GM23338 (cell line): ENCODE results near the gene TEDC2. TPM values are rescaled to one million over a fixed set of nuclear protein-coding genes. Genes with fewer than 3 reads are reported as not detected.

Experiments
- ATAC-seq: fragments of 200-7000 bp; cut with Tn5 transposase; 3 replicates; pipeline ENCODE4 v1.9.1; 2020
- DNase-seq: peaks from one replicate; pipeline ENCODE4 v3.0.0-alpha.2; 2015; ENCODE audit warnings: low spot score
- H2AFZ ChIP-seq: fragments of 200-600 bp; sonication (generic); 2 replicates; pipeline ENCODE4 v1.8.0; 2016; ENCODE audit warnings: antibody characterized with exemption, mild to moderate bottlenecking, moderate library complexity
- H3F3A ChIP-seq: fragments of 200-600 bp; sonication (generic); replicated peaks from 2 replicates; pipeline ENCODE4 v1.8.0; 2017; ENCODE audit warnings: antibody characterized with exemption, mixed run types, low read depth
- H3K27ac ChIP-seq: fragments of 200-600 bp; sonication (generic); 2 replicates; pipeline ENCODE4 v1.6.1; 2016; ENCODE audit warnings: low read depth
- H3K27me3 ChIP-seq: fragments of 200-600 bp; sonication (generic); 2 replicates; pipeline ENCODE4 v1.8.0; 2016; ENCODE audit warnings: mild to moderate bottlenecking, mixed run types, moderate library complexity; ENCODE audit not compliant: insufficient read depth
- H3K36me3 ChIP-seq: fragments of 200-600 bp; sonication (generic); 2 replicates; pipeline ENCODE4 v1.8.0; 2016; ENCODE audit warnings: mild to moderate bottlenecking; ENCODE audit not compliant: insufficient read depth
- H3K4me1 ChIP-seq: fragments of 200-600 bp; sonication (generic); 2 replicates; pipeline ENCODE4 v1.8.0; 2016; ENCODE audit warnings: mild to moderate bottlenecking, moderate library complexity; ENCODE audit not compliant: insufficient read depth
- H3K4me2 ChIP-seq: fragments of 200-600 bp; sonication (generic); 2 replicates; pipeline ENCODE4 v1.7.1; 2017; ENCODE audit warnings: mixed run types
- H3K4me3 ChIP-seq: fragments of 200-600 bp; sonication (generic); 2 replicates; pipeline ENCODE4 v1.6.1; 2016; ENCODE audit warnings: mixed run types
- H3K79me2 ChIP-seq: fragments of 200-600 bp; sonication (generic); replicated peaks from 2 replicates; pipeline ENCODE4 v1.8.0; 2017; ENCODE audit warnings: mild to moderate bottlenecking; ENCODE audit not compliant: insufficient read depth
- H3K9me2 ChIP-seq: fragments of 200-600 bp; sonication (generic); 2 replicates; pipeline ENCODE4 v1.8.0; 2017; ENCODE audit not compliant: insufficient read depth
- H4K20me1 ChIP-seq: fragments of 200-600 bp; sonication (generic); replicated peaks from 2 replicates; pipeline ENCODE4 v1.8.0; 2017; ENCODE audit warnings: mild to moderate bottlenecking; ENCODE audit not compliant: insufficient read depth
- H3K27ac Mint-ChIP-seq: 2 replicates; pipeline ENCODE4 v1.8.0; 2020; ENCODE audit warnings: inconsistent platforms, mild to moderate bottlenecking, moderate library complexity, mixed read lengths
- H3K27me3 Mint-ChIP-seq: 3 replicates; pipeline ENCODE4 v1.8.0; 2022; ENCODE audit warnings: low read depth, mild to moderate bottlenecking, moderate library complexity, mixed read lengths, inconsistent platforms; ENCODE audit not compliant: insufficient read depth, poor library complexity
- H3K36me3 Mint-ChIP-seq: 3 replicates; pipeline ENCODE4 v1.8.0; 2021; ENCODE audit warnings: low read depth, mild to moderate bottlenecking, inconsistent platforms, moderate library complexity, mixed read lengths
- H3K4me1 Mint-ChIP-seq: 3 replicates; pipeline ENCODE4 v1.8.0; 2020; ENCODE audit warnings: mild to moderate bottlenecking, inconsistent platforms, mixed read lengths
- H3K4me3 Mint-ChIP-seq: 3 replicates; pipeline ENCODE4 v1.8.0; 2021; ENCODE audit warnings: moderate library complexity, mild to moderate bottlenecking, inconsistent platforms, mixed read lengths
- H3K9me3 Mint-ChIP-seq: 3 replicates; pipeline ENCODE4 v1.8.0; 2020; ENCODE audit warnings: moderate library complexity, mild to moderate bottlenecking, inconsistent platforms, mixed read lengths
- CREB1 ChIP-seq: fragments of 250-450 bp; sonication (Bioruptor Pico); IDR thresholded peaks from 2 replicates; pipeline ENCODE4 v1.5.0; 2020; ENCODE audit warnings: low read depth, mild to moderate bottlenecking, moderate library complexity
- CTCF ChIP-seq, 2 experiments: fragments of 200-600 bp in 1 of 2; sonication (generic) in 1 of 2; conservative IDR thresholded peaks; 2 replicates each; pipeline versions ENCODE4 v1.5.1 to v1.6.1; 2016 to 2017; ENCODE audit warnings: antibody characterized with exemption in 2 of 2, low read depth in 2 of 2, mild to moderate bottlenecking in 2 of 2, moderate library complexity in 1 of 2
- ETS1 ChIP-seq: IDR thresholded peaks from 2 replicates; pipeline ENCODE4 v1.6.1; 2016; ENCODE audit warnings: antibody characterized with exemption
- EZH2 ChIP-seq: fragments of 200-600 bp; sonication (generic); IDR thresholded peaks from one replicate; pipeline ENCODE4 v1.8.0; 2017; ENCODE audit warnings: antibody characterized with exemption, mild to moderate bottlenecking, low read depth; ENCODE audit not compliant: unreplicated experiment
- EZH2phosphoT487 ChIP-seq: fragments of 200-600 bp; sonication (generic); IDR thresholded peaks from one replicate; pipeline ENCODE4 v1.8.1; 2018; ENCODE audit warnings: antibody characterized with exemption; ENCODE audit not compliant: unreplicated experiment
- JUNB ChIP-seq: IDR thresholded peaks from one replicate; pipeline ENCODE4 v1.6.1; 2016; ENCODE audit warnings: antibody characterized with exemption; ENCODE audit not compliant: unreplicated experiment
- NANOG ChIP-seq: IDR thresholded peaks from 2 replicates; pipeline ENCODE4 v1.6.1; 2016; ENCODE audit warnings: antibody characterized with exemption, borderline replicate concordance
- STAT1 ChIP-seq: IDR thresholded peaks from one replicate; pipeline ENCODE4 v1.6.1; 2016; ENCODE audit warnings: antibody characterized with exemption; ENCODE audit not compliant: unreplicated experiment
- ZNF114 ChIP-seq: fragments of 250-450 bp; sonication (Bioruptor Pico); IDR thresholded peaks from 2 replicates; pipeline ENCODE4 v1.5.0; 2020; ENCODE audit warnings: mild to moderate bottlenecking, moderate library complexity
- ZNF331 ChIP-seq: fragments of 250-450 bp; sonication (Bioruptor Pico); IDR thresholded peaks from 2 replicates; pipeline ENCODE4 v1.5.0; 2020; ENCODE audit warnings: low read depth, mild to moderate bottlenecking, moderate library complexity
- ZNF462 ChIP-seq: fragments of 250-450 bp; sonication (Bioruptor Pico); IDR thresholded peaks from 2 replicates; pipeline ENCODE4 v1.5.0; 2020; ENCODE audit warnings: mild to moderate bottlenecking, moderate library complexity
- polyA plus RNA-seq: library from polyadenylated mRNA; unstranded; fragments of >200 nt; fragmentation: Nextera tagmentation; extraction: Ambion mirVana; gene quantifications from 2 replicates; pipeline ENCODE4 v1.2.1, GENCODE V29; 2016
- total RNA-seq: library from RNA; depleted of rRNA; stranded (reverse); fragments of >200 nt; shearing (Covaris generic); gene quantifications from 2 replicates; pipeline ENCODE4 v1.2.3, GENCODE V29; 2014

TEDC2 gene
- total and polyA plus RNA-seq, 2 experiments from 2014 or later = 50.6 to 98.9 TPM

- Histone ChIP-seq H3K4me3 (no peak overlapping the region), H4K20me1 (no peaks in the 10 kb centered on the region; the same call in 1 of the 2 replicates), H3K27ac (no peak overlapping the region), H3F3A (no peaks in the 10 kb centered on the region), H3K27me3 (no peaks in the 10 kb centered on the region), H3K4me1 (peaks cover 7% of the 10 kb centered on the region; the same call in 1 of the 2 replicates), H3K79me2 (no peaks in the 10 kb centered on the region), H3K4me2 (no peak overlapping the region), H2AFZ (no peak overlapping the region), H3K36me3 (no peaks in the 10 kb centered on the region), H3K9me2 (no peaks in the 10 kb centered on the region)
- Mint-ChIP-seq H3K27me3 (no peaks in the 10 kb centered on the region), H3K9me3 (no peaks in the 10 kb centered on the region), H3K36me3 (peaks cover 8% of the 10 kb centered on the region; the same call in 2 of the 3 replicates), H3K4me1 (peaks cover 5% of the 10 kb centered on the region), H3K27ac (no peak overlapping the region), H3K4me3 (no peak overlapping the region)
- ATAC-seq = no peak
- TF ChIP-seq CTCF (conservative IDR thresholded peaks at IDR 0.05; ENCODE audit: low read depth in 2 of 2) = no peak
- DNase-seq = no peak
Measured at GRCh38 chr16:2497695-2498484, 38.0 kb downstream of the TEDC2 start.

- H4K20me1 ChIP-seq = no peaks in the 10 kb centered on the region; the same call in 1 of the 2 replicates
- ATAC-seq (no peak), DNase-seq (no peak)
- Mint-ChIP-seq H3K36me3 (peaks cover 8% of the 10 kb centered on the region; the same call in 2 of the 3 replicates), H3K4me3 (no peak overlapping the region), H3K27ac (no peak overlapping the region), H3K4me1 (peaks cover 5% of the 10 kb centered on the region), H3K27me3 (no peaks in the 10 kb centered on the region), H3K9me3 (no peaks in the 10 kb centered on the region)
- H3K79me2 ChIP-seq = no peaks in the 10 kb centered on the region
- no peaks in the 10 kb centered on the region for H3K9me2 ChIP-seq
- no peaks in the 10 kb centered on the region for H3K36me3 ChIP-seq
- H2AFZ ChIP-seq = no peak overlapping the region
- H3F3A ChIP-seq = no peaks in the 10 kb centered on the region
- peaks cover 7% of the 10 kb centered on the region; the same call in 1 of the 2 replicates for H3K4me1 ChIP-seq
- no peak overlapping the region for H3K4me3 ChIP-seq
- no peak overlapping the region for H3K4me2 ChIP-seq
- no peak overlapping the region for H3K27ac ChIP-seq
- no peaks in the 10 kb centered on the region for H3K27me3 ChIP-seq
- TF ChIP-seq CREB1 (no peak), EZH2 (no peak), ZNF462 (no peak), STAT1 (no peak), ZNF114 (CRISPR knock-in tag) (no peak), ZNF331 (CRISPR knock-in tag) (no peak), ETS1 (no peak), NANOG (no peak), JUNB (no peak), EZH2phosphoT487 (no peak)
Measured at GRCh38 chr16:2498531-2499253, 38.8 kb downstream of the TEDC2 start.
